Heart left ventricle (tissue), 13 donors: ENCODE measurements around the gene DSCAML1.

Experiments used
- CTCF ChIP-seq, 12 donors: fragments of 200-600 bp; sonication (generic) in 4 of 12; IDR thresholded peaks; one replicate each; pipeline versions ENCODE4 v1.5.0 to v1.8.0; 2018 to 2022; ENCODE audit warnings: antibody characterized with exemption in 12 of 12, mild to moderate bottlenecking in 5 of 12
- POLR2A ChIP-seq, 2 donors: fragments of 450-650 bp; IDR thresholded peaks; one replicate each; pipeline ENCODE4 v1.6.1; 2017; ENCODE audit warnings: antibody characterized with exemption in 2 of 2, mild to moderate bottlenecking in 2 of 2, moderate library complexity in 2 of 2
- donor health status: ischemic (EF 13 %, LVEDD 7.1; RV severe dilation, severe dysfunction).
- donor health status: DM: no; HTN: yes; CAD: no.
- donor health status: DM: no; HTN: no; CAD: no.
- donor health status: ischemic (EF 25% LVEDD 6.9; RV normal size, moderate dysfunction).
- donor health status: ischemic (EF 25% LVEDD 5.7; RV mildly dilated, moderate dysfunction).
- donor health status: ischemic (EF 35%, LVEDD 5.7; RV mildly dilated, moderate dysfunction).
- donor health status: nonischemic (EF 11% LVEDD 7.7; RV severe dilation, severe dysfunction).
- donor health status: DM: yes; HTN: yes; CAD: no.
- donor health status: PGD.
- donor health status: ischemic (EF 29% LVEDD 5.4; RV normal size, mild dysfunction).
- donor health status: nonischemic (EF 23%, LVEDD 6.1; RV moderate dilation, normal function).

DNA sequence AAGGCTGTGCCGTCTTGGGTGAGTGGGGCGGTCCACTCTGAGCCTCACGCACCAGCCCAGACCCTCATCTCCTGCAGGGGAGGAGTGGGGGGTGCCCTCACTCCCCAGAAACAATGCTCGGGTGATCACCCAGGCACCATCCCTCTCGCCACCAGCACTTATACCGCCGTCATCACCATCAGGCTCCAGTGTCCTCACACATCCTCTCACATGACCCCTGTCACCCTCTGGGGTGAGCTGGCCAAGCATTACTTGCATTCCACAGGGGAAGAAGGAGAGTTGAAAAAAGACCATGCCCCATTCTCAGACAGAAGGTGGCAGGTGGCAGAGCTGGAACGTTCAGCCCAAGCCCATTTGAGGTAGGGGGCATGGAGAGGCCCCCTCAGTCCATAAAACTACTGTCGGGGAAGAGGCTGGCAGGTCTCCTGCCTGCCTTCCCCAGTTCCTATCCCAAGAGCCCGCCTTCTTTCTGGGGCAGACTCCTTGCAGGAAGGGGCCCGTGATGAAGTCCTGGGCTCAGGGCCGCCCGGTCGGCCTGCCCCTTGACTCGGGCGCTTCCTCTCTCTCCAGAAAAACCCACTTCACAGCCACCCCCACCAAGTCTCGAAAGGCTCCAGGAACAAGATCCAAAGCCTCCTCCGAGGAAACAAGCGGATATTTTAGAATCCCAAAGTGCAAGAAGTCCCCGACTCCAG lies 153.3 kb downstream of the DSCAML1 start:
- TF ChIP-seq CTCF (IDR thresholded peaks at IDR 0.05) (no peak), POLR2A (IDR thresholded peaks at IDR 0.05) (no peak)
